ENCODE data around the gene USH1G.
"Not testable (repeated sequence)": the region's sequence is repeated elsewhere in the genome, so short reads cannot be mapped to it uniquely, and the experiment has no call there.

Gene USH1G

GRCh38 chr17:74925242-74925641, 2.2 kb upstream of the USH1G start:
- no peak for DNase-seq

- DNase-seq = no peak
These were observed 1.3 kb upstream of the USH1G start, which contains the start of gene OTOP2 for GRCh38 chr17:74924250-74924948. Gene OTOP2, plus strand, starts transcription at chr17:74924273. Its CDS starts 360 bp downstream, at chr17:74924633.

GRCh38 chr17:74923538-74924249, 639 bp upstream of the USH1G start:
- no peak for DNase-seq

- DNase-seq = no peak
These were observed 883 bp downstream of the USH1G start for GRCh38 chr17:74922172-74922571.

GRCh38 chr17:74921769-74922168, 1.3 kb downstream of the USH1G start:
- no peak for DNase-seq

- DNase-seq = no peak
These were observed 1.9 kb downstream of the USH1G start for GRCh38 chr17:74921026-74921681.

GRCh38 chr17:74920642-74921025, 2.4 kb downstream of the USH1G start:
- DNase-seq = no peak

- no peak for DNase-seq
These were observed 2.8 kb downstream of the USH1G start for GRCh38 chr17:74920306-74920620.

- DNase-seq = no peak
These were observed 3.4 kb downstream of the USH1G start for GRCh38 chr17:74919440-74920305.

GRCh38 chr17:74918906-74919305, 4.1 kb downstream of the USH1G start:
- DNase-seq = no peak

GRCh38 chr17:74917430-74917829, 5.6 kb downstream of the USH1G start:
- DNase-seq = no peak

GRCh38 chr17:74916851-74917199, 6.2 kb downstream of the USH1G start:
- DNase-seq = no peak

GRCh38 chr17:74916136-74916850, 6.8 kb downstream of the USH1G start:
- no peak for DNase-seq

- DNase-seq = not testable (repeated sequence)
These were observed 11.6 kb downstream of the USH1G start for GRCh38 chr17:74911423-74911822.

GRCh38 chr17:74909097-74909496, 14.0 kb downstream of the USH1G start:
- not testable (repeated sequence) for DNase-seq

GRCh38 chr17:74907012-74907411, 16.0 kb downstream of the USH1G start:
- no peak for DNase-seq

- not testable (repeated sequence) for DNase-seq
These were observed 16.8 kb downstream of the USH1G start for GRCh38 chr17:74906214-74906793.

- no peak for DNase-seq
These were observed 18.2 kb downstream of the USH1G start for GRCh38 chr17:74904687-74905409.

- no peak for DNase-seq
These were observed 19.4 kb downstream of the USH1G start for GRCh38 chr17:74903671-74904070.

- DNase-seq = no peak
These were observed 20.0 kb downstream of the USH1G start for GRCh38 chr17:74903034-74903433.

GRCh38 chr17:74901353-74902135, 21.5 kb downstream of the USH1G start:
- no peak for DNase-seq

Data from NCI-H187 treated with DMSO at 0.1 percent for 48 hours (cell line).